ENCODE results near the gene GLRX.
"Not testable (repeated sequence)": the region's sequence is repeated elsewhere in the genome, so short reads cannot be mapped to it uniquely, and the experiment has no call there.

Gene GLRX, protein sequence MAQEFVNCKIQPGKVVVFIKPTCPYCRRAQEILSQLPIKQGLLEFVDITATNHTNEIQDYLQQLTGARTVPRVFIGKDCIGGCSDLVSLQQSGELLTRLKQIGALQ

GRCh38 chr5:95822542-95823181 is at the start of gene GLRX:
GLRX (minus strand) TSS chr5:95822726; CDS start chr5:95822662, 64 bp downstream.
- Histone ChIP-seq H3K27ac (peak within 1 kb of the TSS; percentile 72), H3K4me3 (peak within 1 kb of the TSS; percentile 94), H3K9ac (ENCODE audit: insufficient read length) (peak within 1 kb of the TSS; percentile 54), H3K36me3 (ENCODE audit: insufficient read depth, low read length) (no peaks in the 10 kb centered on the region), H3K9me3 (ENCODE audit: low read depth, low read length) (no peaks in the 10 kb centered on the region)
- no peak for DNase-seq (ENCODE audit: low read depth, low spot score)
- TF ChIP-seq EZH2 (IDR thresholded peaks at IDR 0.05) (no peak), FOXP2 (optimal IDR thresholded peaks at IDR 0.05; ENCODE audit: control extremely low read depth, extremely low read length, insufficient read depth) (no peak), POLR2AphosphoS5 (IDR thresholded peaks at IDR 0.05; ENCODE audit: borderline replicate concordance, low read depth, low read length) (peak; percentile 71; the same call in 1 of the 2 replicates)

DNA sequence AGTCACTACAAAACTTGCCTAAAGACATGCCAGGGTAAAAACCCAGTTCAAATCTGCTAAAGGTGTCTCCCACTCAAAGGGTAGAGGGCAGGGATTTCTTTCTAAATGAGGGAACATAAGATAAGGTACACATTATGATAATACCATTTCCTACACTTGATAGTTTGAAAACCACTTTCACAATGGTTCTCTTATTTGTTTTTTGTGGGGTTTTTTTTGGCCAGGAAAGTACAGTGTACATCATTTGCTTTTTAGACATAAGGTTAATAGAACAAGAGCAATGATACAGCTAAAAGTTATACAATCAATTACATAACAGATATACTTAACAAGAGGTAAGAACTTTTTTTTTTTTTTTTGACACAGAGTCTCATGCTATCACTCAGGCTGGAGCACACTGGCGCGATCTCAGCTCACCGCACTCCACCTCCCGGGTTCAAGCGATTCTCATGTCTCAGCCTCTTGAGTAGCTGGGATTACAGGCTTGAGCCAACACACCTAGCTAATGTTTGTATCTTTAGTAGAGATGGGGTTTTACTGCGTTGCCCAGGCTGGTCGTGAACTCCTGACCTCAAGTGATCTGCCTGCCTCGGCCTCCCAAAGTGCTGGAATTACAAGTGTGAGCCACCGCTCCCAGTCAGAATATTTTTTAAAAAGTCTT is 48.8 kb upstream of the GLRX start:
- 0 out of 2 replicates have a peak overlapping the region, but pooled peaks have one; percentile 60 for H3K27ac ChIP-seq
- H3K36me3 ChIP-seq (ENCODE audit: insufficient read depth, low read length) = no peaks in the 10 kb centered on the region
- no peak overlapping the region; the same call in 1 of the 2 replicates for H3K4me3 ChIP-seq
- no peak overlapping the region for H3K9ac ChIP-seq (ENCODE audit: insufficient read length)
- DNase-seq (ENCODE audit: low read depth, low spot score) = no peak
- no peaks in the 10 kb centered on the region for H3K9me3 ChIP-seq (ENCODE audit: low read depth, low read length)
- TF ChIP-seq POLR2AphosphoS5 (IDR thresholded peaks at IDR 0.05; ENCODE audit: borderline replicate concordance, low read depth, low read length) (no peak), EZH2 (IDR thresholded peaks at IDR 0.05) (no peak), FOXP2 (optimal IDR thresholded peaks at IDR 0.05; ENCODE audit: control extremely low read depth, extremely low read length, insufficient read depth) (no peak)

DNA sequence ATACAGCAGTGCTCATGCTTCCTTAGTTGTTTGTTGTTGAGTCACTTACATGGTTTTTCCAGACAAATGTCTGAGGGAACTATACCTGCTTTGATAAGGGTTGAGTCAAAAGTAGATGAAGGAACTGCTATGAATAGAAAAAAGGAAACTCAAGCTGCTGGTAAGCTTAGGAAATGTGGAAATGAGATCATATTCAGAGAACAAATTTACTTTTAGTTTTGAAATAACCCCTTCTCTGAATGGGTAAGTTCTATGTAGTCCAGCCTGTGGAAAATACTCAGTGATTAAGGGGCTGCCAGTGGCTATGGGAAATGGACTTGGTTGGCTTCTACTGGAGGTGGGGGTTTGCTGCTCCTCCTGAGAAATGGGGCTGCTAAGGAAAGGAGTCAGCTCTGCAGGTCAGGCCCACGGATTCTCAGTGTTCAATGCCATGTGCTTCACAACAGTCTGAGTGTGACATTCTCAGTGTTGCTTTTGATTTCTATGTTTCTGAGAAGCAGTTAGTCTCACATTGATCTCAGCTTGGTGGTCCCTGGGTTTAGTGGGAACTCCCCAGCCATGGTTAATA is 47.7 kb upstream of the GLRX start:
- no peaks in the 10 kb centered on the region for H3K9me3 ChIP-seq (ENCODE audit: low read depth, low read length)
- H3K9ac ChIP-seq (ENCODE audit: insufficient read length) = no peak overlapping the region
- H3K36me3 ChIP-seq (ENCODE audit: insufficient read depth, low read length) = no peaks in the 10 kb centered on the region
- no peak for TF ChIP-seq EZH2 (IDR thresholded peaks at IDR 0.05)
- TF ChIP-seq POLR2AphosphoS5 (IDR thresholded peaks at IDR 0.05; ENCODE audit: borderline replicate concordance, low read depth, low read length) = no peak
- TF ChIP-seq FOXP2 (optimal IDR thresholded peaks at IDR 0.05; ENCODE audit: control extremely low read depth, extremely low read length, insufficient read depth) = no peak
- H3K4me3 ChIP-seq = no peak overlapping the region
- DNase-seq (ENCODE audit: low read depth, low spot score) = no peak
- H3K27ac ChIP-seq = 0 out of 2 replicates have a peak overlapping the region, but pooled peaks have one; percentile 26

- not testable (repeated sequence) for H3K9ac ChIP-seq (ENCODE audit: insufficient read length); H3K9me3 ChIP-seq (ENCODE audit: low read depth, low read length); DNase-seq (ENCODE audit: low read depth, low spot score)
Measured at GRCh38 chr5:95869173-95869855, 46.8 kb upstream of the GLRX start.

DNA sequence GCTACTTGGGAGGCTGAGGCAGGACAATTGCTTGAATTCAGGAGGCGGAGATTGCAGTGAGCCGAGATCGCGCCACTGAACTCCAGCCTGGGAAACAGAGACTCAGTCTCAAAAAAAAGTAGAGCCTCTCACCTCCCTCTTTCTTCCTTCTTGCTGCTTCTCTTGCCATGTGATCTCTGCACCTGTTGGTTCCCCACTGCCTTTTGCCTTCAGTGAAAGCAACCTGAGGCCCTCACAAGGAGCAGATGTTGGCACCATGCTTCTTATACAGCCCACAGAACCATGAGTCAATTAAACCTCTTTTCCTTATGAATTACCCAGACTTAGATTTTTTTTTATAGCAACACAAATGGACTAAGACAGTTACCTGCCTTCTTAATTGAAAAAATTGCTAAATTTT is 45.6 kb upstream of the GLRX start:
- TF ChIP-seq EZH2 (IDR thresholded peaks at IDR 0.05) (no peak), POLR2AphosphoS5 (IDR thresholded peaks at IDR 0.05; ENCODE audit: borderline replicate concordance, low read depth, low read length) (no peak), FOXP2 (optimal IDR thresholded peaks at IDR 0.05; ENCODE audit: control extremely low read depth, extremely low read length, insufficient read depth) (no peak)
- Histone ChIP-seq H3K27ac (no peak overlapping the region), H3K4me3 (no peak overlapping the region)

More at GRCh38 chr5:95869173-95869855, 46.8 kb upstream of the GLRX start:
- not testable (repeated sequence) for H3K27ac ChIP-seq; H3K36me3 ChIP-seq (ENCODE audit: insufficient read depth, low read length); H3K4me3 ChIP-seq

DNA sequence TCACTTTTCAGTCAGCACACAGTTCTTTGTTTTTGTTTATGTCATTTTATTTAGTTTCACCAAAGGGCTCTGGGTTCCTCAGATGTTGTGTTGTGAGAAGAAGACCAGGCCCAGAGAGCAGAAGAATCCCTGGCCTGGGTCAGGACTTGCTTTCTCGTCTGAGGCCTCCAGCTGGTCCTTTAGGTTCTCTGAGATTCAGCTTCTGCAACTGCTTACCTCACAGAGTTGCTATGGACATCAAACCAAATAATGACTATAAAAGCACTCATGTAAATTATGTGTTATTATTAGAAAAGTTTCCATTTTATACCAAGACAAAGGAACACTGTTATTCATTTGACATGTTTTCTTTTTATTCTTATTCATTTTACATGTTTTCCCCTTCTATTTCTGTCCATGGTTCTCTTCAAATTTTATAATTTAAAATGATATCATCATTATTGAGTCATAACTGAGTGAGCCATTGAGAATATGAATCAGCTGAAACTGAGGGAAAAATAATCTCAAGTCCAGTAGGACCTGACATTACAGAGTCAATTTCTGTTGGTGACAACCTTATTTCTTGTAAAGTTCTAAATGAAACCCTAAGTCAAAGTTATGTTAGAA is 44.0 kb upstream of the GLRX start:
- no peaks in the 10 kb centered on the region for H3K36me3 ChIP-seq (ENCODE audit: insufficient read depth, low read length)
- DNase-seq (ENCODE audit: low read depth, low spot score) = no peak
- no peak overlapping the region for H3K9ac ChIP-seq (ENCODE audit: insufficient read length)
- H3K4me3 ChIP-seq = no peak overlapping the region
- H3K27ac ChIP-seq = no peak overlapping the region
- H3K9me3 ChIP-seq (ENCODE audit: low read depth, low read length) = no peaks in the 10 kb centered on the region
- TF ChIP-seq EZH2 (IDR thresholded peaks at IDR 0.05) = no peak
- TF ChIP-seq POLR2AphosphoS5 (IDR thresholded peaks at IDR 0.05; ENCODE audit: borderline replicate concordance, low read depth, low read length) = no peak
- TF ChIP-seq FOXP2 (optimal IDR thresholded peaks at IDR 0.05; ENCODE audit: control extremely low read depth, extremely low read length, insufficient read depth) = no peak

More for the DNA sequence above, 45.6 kb upstream of the GLRX start:
- Histone ChIP-seq H3K9me3 (ENCODE audit: low read depth, low read length) (no peaks in the 10 kb centered on the region), H3K36me3 (ENCODE audit: insufficient read depth, low read length) (no peaks in the 10 kb centered on the region), H3K9ac (ENCODE audit: insufficient read length) (no peak overlapping the region)
- DNase-seq (ENCODE audit: low read depth, low spot score) = no peak

GRCh38 chr5:95864944-95865504 is 42.5 kb upstream of the GLRX start:
- H3K4me3 ChIP-seq = no peak overlapping the region
- TF ChIP-seq FOXP2 (optimal IDR thresholded peaks at IDR 0.05; ENCODE audit: control extremely low read depth, extremely low read length, insufficient read depth) (no peak), POLR2AphosphoS5 (IDR thresholded peaks at IDR 0.05; ENCODE audit: borderline replicate concordance, low read depth, low read length) (no peak), EZH2 (IDR thresholded peaks at IDR 0.05) (no peak)
- H3K9me3 ChIP-seq (ENCODE audit: low read depth, low read length) = no peaks in the 10 kb centered on the region
- H3K9ac ChIP-seq (ENCODE audit: insufficient read length) = no peak overlapping the region
- H3K27ac ChIP-seq = no peak overlapping the region
- H3K36me3 ChIP-seq (ENCODE audit: insufficient read depth, low read length) = no peaks in the 10 kb centered on the region
- no peak for DNase-seq (ENCODE audit: low read depth, low spot score)

Data from SK-N-MC (cell line).